Measurements from ENCODE around the gene TAPT1.
"Not testable (repeated sequence)": the region's sequence is repeated elsewhere in the genome, so short reads cannot be mapped to it uniquely, and the experiment has no call there.

TAPT1 gene

GRCh38 chr4:16206848-16207247 lies 19.4 kb downstream of the TAPT1 start:
- DNase-seq, result no peak

DNA sequence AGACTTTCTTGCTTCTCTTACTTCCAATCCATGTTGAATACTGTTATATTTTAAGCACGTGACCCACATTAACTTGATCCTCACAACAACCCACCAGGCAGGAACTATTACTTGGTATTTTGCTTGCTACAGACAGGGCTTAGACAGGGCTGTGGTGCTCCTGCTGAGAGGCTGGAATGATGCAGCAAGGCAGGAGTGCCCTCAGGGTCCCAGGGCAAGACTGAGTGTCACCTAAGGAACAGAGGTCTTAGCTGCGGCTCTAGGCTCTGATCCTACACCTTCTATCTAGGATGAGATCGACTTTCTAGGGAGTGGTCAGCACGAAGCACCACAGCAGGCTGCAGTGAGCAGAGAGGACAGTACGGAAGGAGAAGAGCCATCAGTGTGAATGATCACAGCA lies 20.0 kb downstream of the TAPT1 start:
- no peak for DNase-seq

GRCh38 chr4:16205298-16206164 lies 20.7 kb downstream of the TAPT1 start:
- peak; percentile 29 for DNase-seq

GRCh38 chr4:16204505-16204904 lies 21.8 kb downstream of the TAPT1 start:
- DNase-seq, result no peak

DNA sequence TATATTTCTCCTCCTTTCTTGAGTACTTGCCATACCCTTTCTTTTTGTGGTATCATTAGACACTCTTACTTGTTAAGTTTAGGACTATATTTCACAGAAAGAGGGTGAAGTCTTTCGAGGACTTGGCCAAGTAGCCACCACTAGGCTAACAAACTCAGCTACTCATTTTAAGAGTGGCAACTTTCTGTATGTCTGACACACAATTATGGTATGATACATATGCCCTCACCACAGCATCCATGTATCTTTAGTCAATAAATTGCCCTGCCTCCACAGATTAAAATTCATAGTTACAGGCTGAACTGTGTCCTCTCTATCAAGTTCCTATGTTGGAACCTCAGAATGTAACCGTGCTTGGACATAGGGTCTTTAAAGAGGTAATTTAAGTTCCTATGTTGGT lies 23.2 kb downstream of the TAPT1 start:
- DNase-seq, result no peak

DNA sequence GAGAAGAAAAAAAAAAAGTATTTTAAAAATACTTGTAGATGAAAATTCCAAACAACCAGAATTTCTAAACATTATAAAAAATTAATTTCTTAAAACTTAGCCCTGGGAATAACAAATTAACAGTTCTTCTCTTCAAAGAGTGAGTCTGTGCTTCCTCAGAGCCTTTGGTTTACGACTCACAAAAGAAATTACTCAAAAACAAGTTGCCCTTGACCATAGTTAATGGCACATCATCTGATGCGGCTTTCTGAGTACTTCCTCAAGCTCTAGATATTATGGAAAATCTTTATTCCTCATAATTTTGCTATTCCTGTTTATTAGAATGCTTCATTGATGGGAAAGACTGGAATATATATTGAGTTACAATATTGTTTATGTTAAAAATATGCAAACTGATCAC lies 23.7 kb downstream of the TAPT1 start:
- DNase-seq, result no peak

- DNase-seq, result no peak
These were observed 27.2 kb downstream of the TAPT1 start for GRCh38 chr4:16199093-16199492.

DNA sequence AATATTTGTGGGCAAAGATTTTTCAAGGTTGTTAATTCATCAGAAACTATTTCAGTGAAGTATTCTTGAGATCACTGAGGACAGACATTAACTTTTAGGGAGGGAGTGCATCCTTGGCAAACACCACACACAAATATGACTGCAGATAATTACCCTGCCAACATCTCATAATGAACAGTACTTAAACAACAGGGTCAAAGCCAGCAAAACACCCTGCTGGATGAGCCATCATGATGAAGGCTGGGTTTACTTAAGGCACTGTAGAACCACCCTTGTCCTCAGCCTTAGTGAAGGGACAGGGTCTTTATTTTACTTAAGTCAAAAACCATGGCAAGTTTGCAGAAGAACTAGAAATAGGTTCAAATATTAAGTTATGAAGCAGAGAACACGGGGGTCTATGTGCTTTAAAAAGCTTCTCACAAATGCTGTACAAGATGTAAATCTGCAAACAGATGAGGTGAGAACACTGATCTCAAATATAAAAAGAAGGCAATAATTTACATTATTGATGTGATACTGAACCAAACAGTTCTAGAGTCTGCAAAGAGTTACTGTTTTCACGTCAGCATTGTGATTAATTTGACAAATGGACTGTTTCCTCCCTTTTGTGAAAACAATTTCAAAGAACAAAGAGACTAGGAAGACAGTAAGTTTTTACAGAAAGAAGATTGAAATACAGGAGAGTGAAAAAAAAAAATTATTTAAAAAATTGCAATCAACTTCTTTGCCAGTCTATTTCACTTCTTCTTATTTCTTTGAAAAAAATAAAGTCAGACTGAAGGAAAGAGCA lies 28.2 kb downstream of the TAPT1 start:
- no peak for DNase-seq

- DNase-seq, result peak; percentile 13
These were observed 29.5 kb downstream of the TAPT1 start for GRCh38 chr4:16196482-16197393.

DNA sequence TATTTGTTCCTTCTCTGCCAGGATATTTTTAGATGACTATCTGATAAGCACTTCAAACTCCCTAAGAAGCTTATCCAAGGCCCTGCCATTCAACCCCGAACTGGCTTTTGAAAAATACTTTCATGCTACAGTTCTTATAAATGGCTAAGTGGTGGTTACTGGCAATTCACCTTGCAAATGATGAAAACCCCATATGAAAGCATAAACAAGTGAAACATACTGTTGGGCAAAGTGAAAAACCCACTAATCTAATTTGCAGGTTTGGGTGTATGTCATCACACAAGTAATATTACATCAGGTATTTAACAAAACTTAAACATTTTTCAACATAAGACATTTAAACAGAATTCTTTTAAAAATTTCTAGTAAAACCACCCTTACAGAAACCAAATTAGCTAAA lies 31.1 kb downstream of the TAPT1 start:
- peak; percentile 8 for DNase-seq

- not testable (repeated sequence) for DNase-seq
These were observed 31.5 kb downstream of the TAPT1 start for GRCh38 chr4:16194798-16195197.

DNA sequence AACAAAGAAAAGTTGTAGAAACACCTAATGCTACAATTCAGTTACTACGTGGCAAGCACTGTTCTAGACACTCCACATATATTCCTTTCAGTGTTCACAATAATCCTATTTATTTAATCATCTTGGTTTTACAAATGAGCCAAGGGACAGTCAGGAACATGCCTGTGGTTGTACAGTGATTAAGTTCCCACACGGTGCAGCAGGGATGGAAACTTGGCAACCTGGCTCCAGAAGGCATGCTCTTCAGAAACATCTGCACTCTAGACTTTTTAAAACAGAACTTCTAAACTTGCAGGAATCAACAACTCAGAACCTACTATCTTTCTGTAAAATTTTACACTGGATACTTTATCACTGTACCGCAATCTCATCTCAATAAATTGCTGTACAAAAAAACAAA lies 32.1 kb downstream of the TAPT1 start:
- no peak for DNase-seq

- DNase-seq, result no peak
These were observed 33.4 kb downstream of the TAPT1 start for GRCh38 chr4:16192631-16193518.

DNA sequence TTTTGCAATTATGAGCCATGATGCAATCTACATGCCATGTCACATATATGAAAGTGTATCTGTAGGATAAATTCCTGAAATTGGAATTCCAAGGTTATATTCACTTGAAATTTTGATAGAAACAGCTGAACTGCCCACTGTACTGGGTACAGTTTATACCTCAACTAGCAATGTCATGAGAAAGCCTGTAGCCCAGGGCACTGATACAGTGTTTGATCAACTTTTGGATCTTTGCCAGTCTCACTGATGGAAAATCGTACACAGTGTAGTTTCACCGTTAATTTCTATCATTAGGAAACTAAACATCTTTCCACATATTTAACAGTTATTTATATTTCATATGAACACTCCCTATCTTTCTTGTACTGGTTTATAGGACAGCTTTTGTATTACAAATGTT lies 34.2 kb downstream of the TAPT1 start:
- no peak for DNase-seq

DNA sequence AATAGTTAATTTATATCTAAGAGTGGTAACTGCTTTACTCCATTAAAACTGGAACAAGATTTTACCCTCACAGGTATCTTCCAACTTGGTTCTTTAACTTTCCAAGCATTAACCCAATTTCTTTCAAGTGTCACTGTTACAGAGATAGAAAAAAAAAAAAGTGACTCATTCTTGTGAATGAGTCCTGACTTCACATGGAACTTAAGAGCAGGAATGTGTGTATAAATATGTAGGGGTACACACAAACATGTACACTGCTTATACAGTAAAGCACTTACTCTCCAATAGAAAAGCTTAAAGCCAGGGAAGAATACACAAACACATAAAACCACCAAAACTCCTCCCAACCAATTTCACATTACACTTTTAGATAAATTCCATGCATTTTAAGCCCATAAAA lies 38.8 kb downstream of the TAPT1 start:
- no peak for DNase-seq

DNA sequence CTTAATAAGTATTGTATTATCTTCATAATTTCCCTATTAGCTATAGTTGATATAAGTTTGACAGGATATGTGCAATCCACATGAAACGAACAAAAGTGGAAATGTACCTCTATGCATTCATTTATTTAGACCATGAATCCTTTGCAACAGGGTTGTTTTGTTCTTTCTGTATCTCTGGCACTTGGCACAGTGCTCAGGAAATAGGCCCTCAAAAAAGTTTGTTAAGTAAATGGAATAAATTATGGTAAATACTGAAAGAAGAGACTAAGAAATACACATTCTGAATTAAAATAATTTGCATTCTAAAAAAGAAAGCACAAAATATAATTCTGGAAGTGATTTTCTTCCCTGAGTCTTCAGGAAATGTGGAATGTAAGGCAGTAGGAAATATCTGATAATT lies 39.3 kb downstream of the TAPT1 start:
- DNase-seq, result no peak

DNA sequence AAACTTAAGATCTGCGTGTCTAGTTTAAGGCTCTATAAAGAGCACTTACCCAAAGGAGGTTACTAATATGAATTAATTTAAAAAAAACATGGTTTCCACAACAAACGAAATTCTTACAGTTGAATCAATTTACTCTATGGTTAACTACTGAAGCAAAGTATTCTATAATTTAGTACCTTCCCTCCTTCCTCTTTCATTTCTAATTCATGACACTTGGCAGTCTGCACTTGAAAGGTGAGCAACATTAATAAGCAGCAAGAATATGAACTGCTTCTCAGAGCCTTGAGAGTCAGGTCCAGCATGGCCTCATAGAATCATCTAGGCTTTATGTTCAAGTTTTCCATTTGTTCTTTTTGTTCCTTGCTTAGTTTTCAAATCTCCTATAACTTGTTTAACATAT lies 42.7 kb downstream of the TAPT1 start:
- no peak for DNase-seq

DNA sequence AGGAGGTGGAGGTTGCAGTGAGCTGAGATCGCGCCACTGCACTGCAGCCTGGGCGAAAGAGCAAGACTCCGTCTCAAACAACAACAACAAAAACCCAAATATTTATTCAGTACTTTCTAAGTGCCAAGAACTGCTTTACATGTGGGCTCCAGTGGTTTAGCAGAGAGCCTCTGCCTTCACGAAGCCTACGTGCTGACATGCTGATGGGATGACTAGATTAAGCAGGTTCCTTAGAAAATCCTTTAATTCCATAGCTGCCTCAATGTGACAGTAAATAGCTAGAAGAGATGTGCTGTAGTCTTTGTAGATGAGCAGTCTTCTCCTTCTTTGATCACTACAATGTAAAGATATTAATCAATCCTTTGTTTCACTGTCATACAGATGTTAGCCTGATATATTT lies 49.6 kb downstream of the TAPT1 start:
- no peak for DNase-seq

DNA sequence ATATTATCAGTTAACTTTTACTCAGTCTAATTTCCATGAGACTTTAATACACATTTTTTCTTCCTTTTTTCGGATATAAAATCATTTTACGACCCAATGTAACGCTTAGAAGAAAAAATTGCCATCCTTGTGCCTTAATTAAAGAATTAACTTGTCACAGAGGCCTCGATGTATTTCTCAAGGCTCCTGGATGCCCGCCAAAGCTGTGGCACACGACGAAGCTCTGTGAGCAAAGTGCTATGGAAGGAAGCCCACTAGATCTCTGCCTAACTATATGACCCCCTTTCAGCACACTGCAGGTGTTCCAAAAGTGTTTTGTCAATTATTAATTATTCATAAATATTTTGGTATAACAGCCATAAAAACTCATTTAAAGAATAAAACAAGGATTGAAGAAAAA lies 54.4 kb downstream of the TAPT1 start:
- DNase-seq, result no peak

DNA sequence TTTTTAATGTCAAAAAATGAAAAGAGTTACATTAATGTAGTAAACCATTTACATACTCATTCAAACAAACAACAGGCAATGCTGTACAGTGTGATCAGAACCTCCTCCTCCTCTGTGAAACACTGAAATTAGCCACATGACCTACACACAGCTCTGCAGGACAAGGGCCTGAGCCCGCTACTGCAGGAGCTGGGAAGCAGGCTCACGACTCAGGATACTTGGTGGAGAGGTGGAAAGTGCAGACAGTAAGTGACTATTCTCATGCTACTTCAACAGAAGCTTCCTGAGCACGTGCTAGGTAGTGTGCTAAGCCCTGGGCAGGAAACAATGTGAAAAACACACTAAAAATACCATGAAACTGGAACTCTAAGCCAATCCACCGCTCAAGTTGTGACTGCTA lies 56.8 kb downstream of the TAPT1 start:
- no peak for DNase-seq

- no peak for DNase-seq
These were observed 57.4 kb downstream of the TAPT1 start for GRCh38 chr4:16168710-16169388.

DNA sequence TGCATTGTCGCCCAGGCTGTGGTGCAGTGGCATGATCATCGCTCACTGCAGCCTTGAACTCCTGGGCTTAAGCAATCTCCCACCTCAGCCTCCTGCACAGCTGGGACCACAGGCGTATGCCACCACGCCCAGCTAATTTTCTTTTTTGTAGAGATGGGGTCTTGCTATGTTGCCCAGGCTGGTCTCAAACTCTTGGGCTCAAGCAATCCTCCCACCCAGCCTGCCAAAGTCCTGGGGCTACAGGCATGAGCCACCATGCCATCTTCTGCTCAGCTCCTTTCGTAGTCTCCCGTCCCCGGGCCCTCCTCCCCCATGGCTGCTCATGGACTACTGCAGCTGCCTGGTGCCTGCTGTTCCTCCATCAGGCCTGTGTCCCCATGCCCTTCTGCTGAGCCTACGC lies 58.1 kb downstream of the TAPT1 start:
- no peak for DNase-seq
